Stimulated activated CD4-positive, alpha-beta T cell treated with anti-CD3 and anti-CD28 coated beads, TNF-alpha, amount 100 ng/mL, for 1 hour (primary cell): ENCODE data around the gene RPL38.

Experiments
- DNase-seq, 3 donors: peaks; one replicate each; pipeline ENCODE4 v3.0.0-alpha.2; 2020; ENCODE audit warnings: low read depth in 3 of 3, low spot score in 1 of 3

The RPL38 gene

DNA sequence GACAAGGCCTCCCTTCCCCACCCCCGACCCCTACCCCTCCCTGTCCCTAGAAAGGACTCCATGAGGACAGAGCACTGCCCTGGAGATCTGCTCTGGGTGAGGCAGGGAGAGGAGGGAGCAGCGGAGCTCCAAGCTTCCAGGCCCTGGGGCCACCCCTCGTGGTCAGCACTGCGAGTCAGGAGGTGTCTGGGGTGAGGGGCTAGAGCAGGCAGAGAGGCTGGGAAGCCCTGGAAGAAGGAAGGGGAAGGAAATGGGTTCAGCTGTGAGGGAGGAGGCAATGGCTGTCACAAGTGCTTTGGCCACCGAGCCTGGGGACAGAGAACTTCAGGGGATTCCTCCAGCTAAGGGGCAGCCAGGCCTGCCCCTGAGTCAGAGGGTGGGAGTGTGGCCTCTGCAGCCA, 42.4 kb downstream of the RPL38 start:
- DNase-seq: no peak

DNA sequence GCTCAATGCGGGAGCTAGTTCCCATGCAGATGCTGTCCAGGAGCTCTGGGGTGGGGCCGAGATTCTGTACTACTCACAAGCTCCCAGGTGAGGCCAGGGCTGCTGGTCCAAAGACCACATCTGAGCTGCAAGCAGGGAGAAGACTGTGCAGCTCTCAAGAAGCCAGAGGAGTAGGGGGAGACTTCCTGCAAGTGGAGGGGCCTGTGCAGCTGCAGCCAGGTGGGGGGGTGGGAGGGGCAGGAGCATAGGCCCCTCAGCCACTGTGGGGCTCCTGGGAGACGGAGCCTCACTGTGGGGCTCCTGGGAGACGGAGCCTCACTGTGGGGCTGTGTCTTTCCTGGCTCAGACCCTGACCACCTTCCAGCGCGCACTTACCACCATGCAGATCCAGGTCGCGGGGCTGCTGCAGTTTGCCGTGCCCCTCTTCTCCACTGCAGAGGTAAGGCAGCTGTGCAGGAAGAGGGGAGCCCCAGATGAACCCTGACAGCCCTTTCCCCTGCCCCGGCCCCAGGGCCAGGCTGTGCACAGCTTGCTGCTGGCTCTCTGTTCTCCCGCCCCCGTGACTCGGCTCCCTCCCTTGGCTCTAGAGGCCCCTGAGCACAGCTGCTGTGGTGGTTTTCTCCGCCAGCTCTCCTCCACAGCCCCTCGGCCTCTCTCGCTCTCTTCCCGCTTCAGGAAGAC, 46.3 kb downstream of the RPL38 start:
- no peak for DNase-seq

DNA sequence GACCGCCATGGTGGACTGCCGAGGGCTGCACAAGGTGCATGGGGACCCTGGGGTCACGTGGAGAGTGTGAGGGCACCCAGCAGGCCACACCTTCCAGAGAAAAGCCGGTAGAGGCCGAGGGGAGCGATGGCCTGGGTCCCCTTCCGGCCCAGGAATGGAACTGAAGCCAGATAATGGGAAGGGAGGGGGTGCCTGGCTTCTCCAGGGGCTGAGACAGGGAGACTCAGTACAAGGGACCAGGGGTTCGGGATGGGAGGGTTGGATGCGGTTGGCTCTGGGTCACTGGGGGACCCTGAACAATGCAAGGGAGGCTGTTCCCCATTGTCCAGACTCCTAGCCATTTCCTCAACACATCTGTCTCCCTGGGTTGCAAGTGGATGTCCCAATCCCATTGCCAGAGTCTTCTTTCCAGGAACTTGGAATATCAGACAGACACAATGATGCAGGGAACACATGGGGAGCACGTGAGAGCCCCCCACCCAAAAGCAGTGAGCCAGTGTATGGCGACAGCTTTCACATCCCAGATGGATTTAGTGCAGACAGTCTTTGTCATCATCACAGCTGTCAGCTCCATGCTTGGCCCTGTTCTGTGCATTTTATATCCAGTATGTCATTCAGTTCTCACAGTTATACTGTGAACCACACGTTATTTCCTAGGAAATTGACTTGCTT, 47.0 kb downstream of the RPL38 start:
- DNase-seq: no peak

DNA sequence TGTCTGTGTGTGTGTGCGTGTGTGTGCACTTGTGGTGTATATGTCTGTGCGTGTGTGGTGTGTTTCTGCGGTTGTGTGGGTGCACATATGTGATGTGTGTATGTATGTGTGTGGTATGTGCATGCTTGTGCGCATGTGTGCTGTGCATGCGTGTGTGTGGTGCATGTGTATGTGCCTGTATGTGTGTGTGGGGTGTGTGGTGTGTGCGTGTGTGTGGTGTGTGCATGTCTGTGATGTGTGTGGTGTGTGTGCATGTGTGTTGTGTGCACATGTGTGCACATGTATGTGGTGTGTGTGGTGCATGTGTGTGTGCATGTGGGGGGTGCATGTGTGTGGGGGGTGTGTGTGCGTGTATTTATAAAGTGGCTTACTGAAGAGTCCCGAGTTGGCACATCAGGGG, 47.6 kb downstream of the RPL38 start:
- DNase-seq: no peak

DNA sequence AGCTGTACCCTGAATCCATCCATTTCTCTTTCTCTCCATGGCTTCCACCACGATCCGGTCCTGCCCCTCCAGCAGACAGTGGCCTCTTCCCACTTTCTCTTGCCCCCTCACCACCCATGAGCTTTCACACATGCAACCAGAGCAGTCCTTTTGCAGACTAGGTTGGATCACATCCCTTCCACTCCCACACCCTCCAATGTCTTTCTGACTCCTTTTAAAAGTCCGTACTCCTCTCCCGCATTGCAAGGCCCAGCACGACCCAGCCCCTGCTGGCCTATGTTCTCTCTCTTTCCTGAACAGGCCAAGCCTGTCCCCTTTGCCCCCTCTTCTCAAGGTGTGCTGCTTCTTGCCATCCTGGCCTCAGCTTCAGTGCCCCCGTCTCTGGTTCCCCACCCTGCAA, 48.1 kb downstream of the RPL38 start:
- DNase-seq: no peak

DNA sequence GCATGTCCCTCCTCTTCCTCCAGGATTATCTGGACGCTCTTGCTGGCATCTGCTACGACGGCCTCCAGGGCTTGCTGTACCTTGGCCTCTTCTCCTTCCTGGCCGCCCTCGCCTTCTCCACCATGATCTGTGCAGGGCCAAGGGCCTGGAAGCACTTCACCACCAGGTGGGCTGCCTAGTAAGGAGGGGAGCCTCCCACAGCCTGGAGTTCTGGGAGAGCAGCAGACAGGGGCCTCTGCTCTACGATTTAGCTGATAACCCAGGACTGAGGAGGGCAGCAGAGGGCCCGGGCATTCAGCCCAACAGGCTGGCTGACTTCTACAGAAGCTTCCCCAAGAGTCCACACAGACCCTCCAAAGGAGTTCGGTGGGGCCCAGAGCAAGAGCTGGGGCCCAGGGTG, 48.7 kb downstream of the RPL38 start:
- DNase-seq: no peak

DNA sequence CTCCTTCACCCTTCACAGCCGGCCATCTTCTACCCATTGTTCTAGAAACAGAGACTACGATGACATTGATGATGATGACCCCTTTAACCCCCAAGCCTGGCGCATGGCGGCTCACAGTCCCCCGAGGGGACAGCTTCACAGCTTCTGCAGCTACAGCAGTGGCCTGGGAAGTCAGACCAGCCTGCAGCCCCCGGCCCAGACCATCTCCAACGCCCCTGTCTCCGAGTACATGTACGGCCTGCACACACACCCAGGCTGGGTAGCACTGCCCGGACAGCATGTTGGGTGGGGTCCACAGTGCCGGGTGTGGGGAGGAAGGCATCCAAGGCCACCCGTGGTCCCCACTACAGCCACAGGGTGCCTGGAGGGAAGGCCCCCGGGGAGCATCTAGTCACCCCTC, 49.6 kb downstream of the RPL38 start:
- DNase-seq: no peak

DNA sequence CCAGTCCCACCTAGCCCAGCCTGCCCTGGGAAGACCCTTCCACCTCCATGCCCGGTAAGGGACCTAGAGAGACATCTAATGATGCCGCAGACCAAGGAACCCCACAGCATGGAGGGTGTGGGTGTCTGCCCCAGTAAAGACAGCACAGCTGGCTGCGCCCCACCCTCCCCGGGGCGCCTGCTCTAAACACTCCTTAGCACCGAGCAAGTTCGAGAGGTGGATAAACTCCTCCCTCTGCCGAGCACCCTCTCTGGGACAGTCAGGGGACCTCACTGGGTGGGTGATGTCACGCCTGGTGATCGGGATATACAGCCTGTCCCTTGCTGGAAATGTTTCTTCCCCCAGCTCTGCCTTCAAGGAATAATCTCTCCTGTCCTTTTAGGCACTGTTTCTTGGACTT, 53.8 kb downstream of the RPL38 start:
- DNase-seq: no peak

DNA sequence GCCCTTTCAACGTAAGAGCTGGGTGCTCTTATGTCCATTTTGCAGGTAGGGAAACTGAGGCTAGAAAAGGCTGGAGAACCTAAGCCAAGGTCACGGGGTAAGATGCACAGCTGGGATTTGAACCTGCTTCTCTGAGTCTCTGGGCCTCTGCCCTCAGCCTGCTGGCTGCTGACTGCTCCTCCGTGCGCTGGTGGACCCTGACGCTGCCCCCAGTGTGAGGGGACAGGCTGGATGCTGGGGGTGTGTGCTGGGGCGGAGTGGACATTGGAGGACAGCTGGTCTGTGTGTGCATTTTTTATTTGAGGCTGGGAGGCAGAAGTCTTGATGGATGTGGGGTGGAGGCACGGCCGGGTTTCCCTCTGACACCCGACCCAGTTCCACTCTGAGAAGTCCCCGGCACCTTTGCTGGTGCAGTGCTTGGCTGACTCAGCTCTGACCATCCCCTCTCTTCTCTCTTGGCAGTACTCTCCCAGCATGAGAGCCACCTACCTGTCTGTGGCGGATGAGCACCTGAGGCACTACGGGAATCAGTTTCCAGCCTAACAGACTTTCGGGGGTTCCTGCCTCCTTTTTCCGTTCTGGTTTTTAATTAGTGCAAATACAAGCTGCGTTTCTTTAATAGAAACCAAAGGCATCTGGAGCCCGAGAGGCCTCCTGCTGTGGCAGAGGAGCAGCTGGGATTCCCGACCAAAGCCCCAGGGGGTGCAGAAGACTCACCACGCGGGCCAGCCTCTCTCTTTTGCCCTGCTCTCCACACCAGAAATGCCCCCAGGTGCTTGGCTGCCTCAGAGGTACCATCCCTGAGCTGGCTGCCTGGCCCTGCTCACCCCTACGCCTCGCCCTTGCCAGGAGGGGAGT, 56.4 kb downstream of the RPL38 start:
- DNase-seq: no peak
